Neural cell (in vitro differentiated cells): ENCODE data around the gene GPR143. TPM values are rescaled to one million over a fixed set of nuclear protein-coding genes. Genes with fewer than 3 reads are reported as not detected.

Experiments
- H2AFZ ChIP-seq: fragments of 200-600, 300-800 bp; sonication (generic), shearing (Covaris generic); 2 replicates; pipeline ENCODE4 v1.6.0; 2014; ENCODE audit warnings: low read depth, mild to moderate bottlenecking, antibody characterized with exemption, low read length, moderate library complexity
- H3F3A ChIP-seq: fragments of 200-600 bp; shearing (Covaris generic); 2 replicates; pipeline ENCODE4 v1.6.1; 2016; ENCODE audit warnings: mild to moderate bottlenecking, moderate library complexity, mixed read lengths, antibody characterized with exemption, low read length; ENCODE audit not compliant: insufficient read depth, poor library complexity, severe bottlenecking
- H3K27ac ChIP-seq: fragments of 200-600, 300-800 bp; sonication (generic), shearing (Covaris generic); 2 replicates; pipeline ENCODE4 v1.5.1; 2014; ENCODE audit warnings: mild to moderate bottlenecking, low read length, moderate library complexity
- H3K27me3 ChIP-seq: fragments of 300-800, 200-600 bp; sonication (generic), shearing (Covaris generic); 2 replicates; pipeline ENCODE4 v1.6.0; 2014; ENCODE audit warnings: mild to moderate bottlenecking, low read depth, low read length, moderate library complexity; ENCODE audit not compliant: insufficient read depth
- H3K36me3 ChIP-seq: fragments of 300-800, 200-600 bp; sonication (generic), shearing (Covaris generic); 2 replicates; pipeline ENCODE4 v1.5.1; 2014; ENCODE audit warnings: mild to moderate bottlenecking, antibody characterized with exemption, low read length, moderate library complexity; ENCODE audit not compliant: insufficient read depth
- H3K4me2 ChIP-seq: fragments of 300-800, 200-600 bp; sonication (generic), shearing (Covaris generic); 2 replicates; pipeline ENCODE4 v1.6.0; 2014; ENCODE audit warnings: mild to moderate bottlenecking, low read length
- H3K4me3 ChIP-seq: fragments of 300-800, 200-600 bp; sonication (generic), shearing (Covaris generic); 2 replicates; pipeline ENCODE4 v1.5.1; 2014; ENCODE audit warnings: mild to moderate bottlenecking, low read length, moderate library complexity
- H3K79me2 ChIP-seq: fragments of 200-600 bp; shearing (Covaris generic); replicated peaks from 2 replicates; pipeline ENCODE4 v1.6.0; 2014; ENCODE audit warnings: mild to moderate bottlenecking, low read length, moderate library complexity; ENCODE audit not compliant: insufficient read depth
- H3K9ac ChIP-seq: fragments of 300-800, 200-600 bp; sonication (generic), shearing (Covaris generic); 2 replicates; pipeline ENCODE4 v1.6.1; 2016; ENCODE audit warnings: mild to moderate bottlenecking, low read length, mixed read lengths
- H3K9me2 ChIP-seq: fragments of 200-600 bp; shearing (Covaris generic); 2 replicates; pipeline ENCODE4 v1.6.1; 2016; ENCODE audit warnings: mild to moderate bottlenecking, low read length, mixed read lengths; ENCODE audit not compliant: insufficient read depth
- H3K9me3 ChIP-seq: fragments of 200-600, 300-800 bp; sonication (generic), shearing (Covaris generic); 2 replicates; pipeline ENCODE4 v1.6.1; 2016; ENCODE audit warnings: mild to moderate bottlenecking, mixed run types, low read length, moderate library complexity, mixed read lengths
- H4K20me1 ChIP-seq: fragments of 200-600 bp; shearing (Covaris generic); 2 replicates; pipeline ENCODE4 v1.6.1; 2016; ENCODE audit warnings: mild to moderate bottlenecking, mixed run types; ENCODE audit not compliant: insufficient read depth
- EP300 ChIP-seq: fragments of 450-650 bp; conservative IDR thresholded peaks from 2 replicates; pipeline ENCODE4 v1.6.1; 2014; ENCODE audit warnings: antibody characterized with exemption, mild to moderate bottlenecking, moderate library complexity; ENCODE audit not compliant: poor library complexity, severe bottlenecking
- EZH2 ChIP-seq: fragments of 200-600, 300-800 bp; shearing (Covaris generic), sonication (generic); IDR thresholded peaks from 2 replicates; pipeline ENCODE4 v1.6.1; 2014; ENCODE audit warnings: antibody characterized with exemption, low read length, borderline replicate concordance, mild to moderate bottlenecking; ENCODE audit not compliant: insufficient read depth, poor library complexity, severe bottlenecking
- MXI1 ChIP-seq: fragments of 450-650 bp; conservative IDR thresholded peaks from 2 replicates; pipeline ENCODE4 v1.6.1; 2014; ENCODE audit warnings: antibody characterized with exemption, mild to moderate bottlenecking; ENCODE audit not compliant: poor library complexity, severe bottlenecking
- POLR2AphosphoS5 ChIP-seq: IDR thresholded peaks from 2 replicates; pipeline ENCODE4 v1.6.1; 2012
- RAD21 ChIP-seq: fragments of 450-650 bp; conservative IDR thresholded peaks from 2 replicates; pipeline ENCODE4 v1.6.1; 2014; ENCODE audit warnings: antibody characterized with exemption, mild to moderate bottlenecking, moderate library complexity
- SMC3 ChIP-seq: fragments of 450-650 bp; conservative IDR thresholded peaks from 2 replicates; pipeline ENCODE4 v1.6.1; 2014; ENCODE audit warnings: antibody characterized with exemption, mild to moderate bottlenecking, moderate library complexity; ENCODE audit not compliant: poor library complexity
- TAF1 ChIP-seq: IDR thresholded peaks from 2 replicates; pipeline ENCODE4 v1.6.1; 2012; ENCODE audit warnings: low read depth
- polyA plus RNA-seq: library from polyadenylated mRNA; depleted of rRNA; stranded (reverse); fragments of >200 nt; gene quantifications from 2 replicates; pipeline ENCODE4 v1.2.3, GENCODE V29; 2014
- TF ChIP-seq, protein P1 (sequence below): IDR thresholded peaks from 2 replicates; pipeline ENCODE4 v1.6.1; 2012; ENCODE audit warnings: borderline replicate concordance
- TF ChIP-seq, protein P2 (sequence below): fragments of 450-650 bp; IDR thresholded peaks from 2 replicates; pipeline ENCODE4 v1.5.1; 2014; ENCODE audit warnings: antibody characterized with exemption, mild to moderate bottlenecking, moderate library complexity; ENCODE audit not compliant: poor library complexity, severe bottlenecking

GPR143 gene
- polyA plus RNA-seq, 1 donor from 2014 or later: 5.5 TPM

DNA sequence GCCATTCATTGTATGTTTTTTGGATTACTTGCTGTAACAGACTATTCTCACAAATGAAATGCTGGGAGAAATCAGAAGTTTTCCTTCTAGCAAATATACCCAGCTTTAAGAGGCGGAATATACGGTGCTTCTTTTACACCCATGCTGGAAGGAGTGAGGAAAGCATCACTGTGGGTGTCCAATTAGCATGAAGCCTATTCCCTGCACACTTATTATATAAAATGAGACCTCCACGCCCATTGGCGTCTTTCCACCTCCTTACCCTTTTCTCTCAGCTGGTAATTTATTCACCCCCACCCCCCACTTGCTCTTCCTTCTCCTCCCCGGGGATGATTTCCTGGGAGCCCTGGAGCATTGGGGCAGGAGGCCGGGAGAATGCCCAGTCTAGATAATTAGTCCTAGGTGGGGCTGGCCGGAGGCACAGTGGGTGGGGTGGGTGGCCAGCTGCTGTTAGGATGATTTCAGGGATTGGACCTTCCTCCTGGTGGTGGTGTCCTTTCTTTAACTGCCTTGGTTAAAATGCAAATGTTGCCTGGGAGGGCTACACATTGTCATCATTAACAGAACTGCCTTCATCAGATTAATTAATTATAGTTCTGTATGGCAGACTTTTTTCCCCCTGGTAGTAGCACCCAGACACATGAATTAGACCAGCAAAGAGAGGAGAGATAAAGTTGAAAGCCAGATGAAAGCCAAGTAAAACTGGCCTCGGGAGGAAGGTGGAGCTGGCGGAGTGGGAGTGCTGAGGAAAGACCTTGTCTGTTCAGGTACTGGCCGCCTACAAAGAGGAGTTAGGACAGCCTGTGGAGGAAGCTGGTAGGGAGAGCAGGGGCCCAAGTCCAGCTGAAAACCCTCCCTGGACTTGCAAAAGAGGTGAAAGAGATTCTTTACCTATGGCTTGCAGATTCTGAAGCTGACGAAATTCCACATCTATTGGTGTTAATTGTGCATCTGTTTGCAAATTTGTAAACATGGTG is 32.0 kb upstream of the GPR143 start:
- no peak overlapping the region for H3K4me2 ChIP-seq
- no peak overlapping the region for H2AFZ ChIP-seq
- H3K4me3 ChIP-seq: no peak overlapping the region
- no peaks in the 10 kb centered on the region for H3K79me2 ChIP-seq
- no peaks in the 10 kb centered on the region for H3K9me2 ChIP-seq
- H3K9ac ChIP-seq: no peak overlapping the region
- no peak for TF ChIP-seq POLR2AphosphoS5
- no peak for TF ChIP-seq EZH2
- no peak for TF ChIP-seq MXI1
- TF ChIP-seq EP300: no peak
- no peak for TF ChIP-seq TAF1
- TF ChIP-seq, protein P1, sequence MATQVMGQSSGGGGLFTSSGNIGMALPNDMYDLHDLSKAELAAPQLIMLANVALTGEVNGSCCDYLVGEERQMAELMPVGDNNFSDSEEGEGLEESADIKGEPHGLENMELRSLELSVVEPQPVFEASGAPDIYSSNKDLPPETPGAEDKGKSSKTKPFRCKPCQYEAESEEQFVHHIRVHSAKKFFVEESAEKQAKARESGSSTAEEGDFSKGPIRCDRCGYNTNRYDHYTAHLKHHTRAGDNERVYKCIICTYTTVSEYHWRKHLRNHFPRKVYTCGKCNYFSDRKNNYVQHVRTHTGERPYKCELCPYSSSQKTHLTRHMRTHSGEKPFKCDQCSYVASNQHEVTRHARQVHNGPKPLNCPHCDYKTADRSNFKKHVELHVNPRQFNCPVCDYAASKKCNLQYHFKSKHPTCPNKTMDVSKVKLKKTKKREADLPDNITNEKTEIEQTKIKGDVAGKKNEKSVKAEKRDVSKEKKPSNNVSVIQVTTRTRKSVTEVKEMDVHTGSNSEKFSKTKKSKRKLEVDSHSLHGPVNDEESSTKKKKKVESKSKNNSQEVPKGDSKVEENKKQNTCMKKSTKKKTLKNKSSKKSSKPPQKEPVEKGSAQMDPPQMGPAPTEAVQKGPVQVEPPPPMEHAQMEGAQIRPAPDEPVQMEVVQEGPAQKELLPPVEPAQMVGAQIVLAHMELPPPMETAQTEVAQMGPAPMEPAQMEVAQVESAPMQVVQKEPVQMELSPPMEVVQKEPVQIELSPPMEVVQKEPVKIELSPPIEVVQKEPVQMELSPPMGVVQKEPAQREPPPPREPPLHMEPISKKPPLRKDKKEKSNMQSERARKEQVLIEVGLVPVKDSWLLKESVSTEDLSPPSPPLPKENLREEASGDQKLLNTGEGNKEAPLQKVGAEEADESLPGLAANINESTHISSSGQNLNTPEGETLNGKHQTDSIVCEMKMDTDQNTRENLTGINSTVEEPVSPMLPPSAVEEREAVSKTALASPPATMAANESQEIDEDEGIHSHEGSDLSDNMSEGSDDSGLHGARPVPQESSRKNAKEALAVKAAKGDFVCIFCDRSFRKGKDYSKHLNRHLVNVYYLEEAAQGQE: no peak
- no peak for TF ChIP-seq SMC3
- no peak for TF ChIP-seq RAD21
- TF ChIP-seq, protein P2, sequence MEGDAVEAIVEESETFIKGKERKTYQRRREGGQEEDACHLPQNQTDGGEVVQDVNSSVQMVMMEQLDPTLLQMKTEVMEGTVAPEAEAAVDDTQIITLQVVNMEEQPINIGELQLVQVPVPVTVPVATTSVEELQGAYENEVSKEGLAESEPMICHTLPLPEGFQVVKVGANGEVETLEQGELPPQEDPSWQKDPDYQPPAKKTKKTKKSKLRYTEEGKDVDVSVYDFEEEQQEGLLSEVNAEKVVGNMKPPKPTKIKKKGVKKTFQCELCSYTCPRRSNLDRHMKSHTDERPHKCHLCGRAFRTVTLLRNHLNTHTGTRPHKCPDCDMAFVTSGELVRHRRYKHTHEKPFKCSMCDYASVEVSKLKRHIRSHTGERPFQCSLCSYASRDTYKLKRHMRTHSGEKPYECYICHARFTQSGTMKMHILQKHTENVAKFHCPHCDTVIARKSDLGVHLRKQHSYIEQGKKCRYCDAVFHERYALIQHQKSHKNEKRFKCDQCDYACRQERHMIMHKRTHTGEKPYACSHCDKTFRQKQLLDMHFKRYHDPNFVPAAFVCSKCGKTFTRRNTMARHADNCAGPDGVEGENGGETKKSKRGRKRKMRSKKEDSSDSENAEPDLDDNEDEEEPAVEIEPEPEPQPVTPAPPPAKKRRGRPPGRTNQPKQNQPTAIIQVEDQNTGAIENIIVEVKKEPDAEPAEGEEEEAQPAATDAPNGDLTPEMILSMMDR: no peak
- H3K27ac ChIP-seq: no peak overlapping the region
- H3K9me3 ChIP-seq: no peaks in the 10 kb centered on the region
- no peaks in the 10 kb centered on the region for H3F3A ChIP-seq
- H3K27me3 ChIP-seq: no peaks in the 10 kb centered on the region
- no peaks in the 10 kb centered on the region for H3K36me3 ChIP-seq
- H4K20me1 ChIP-seq: no peaks in the 10 kb centered on the region

DNA sequence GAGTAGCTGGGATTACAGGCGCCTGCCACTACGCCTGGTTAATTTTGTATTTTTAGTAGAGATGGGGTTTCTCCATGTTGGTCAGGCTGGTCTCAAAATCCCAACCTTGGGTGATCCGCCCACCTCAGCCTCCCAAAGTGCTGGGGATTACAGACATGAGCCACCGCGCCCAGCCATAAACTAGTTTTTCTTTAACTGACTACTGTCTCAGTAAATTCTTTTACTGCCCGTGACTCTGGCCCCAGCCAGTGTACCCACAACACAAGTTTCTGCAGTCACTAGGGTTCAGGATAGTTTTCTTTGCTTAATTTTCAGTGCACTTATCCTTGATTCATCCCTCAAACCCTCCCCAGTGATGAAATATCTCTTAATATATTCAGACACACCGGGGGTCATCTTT is 28.8 kb upstream of the GPR143 start:
- Histone ChIP-seq H3K9me2 (no peaks in the 10 kb centered on the region), H3K79me2 (no peaks in the 10 kb centered on the region)
- no peak for TF ChIP-seq RAD21
- TF ChIP-seq SMC3: no peak
- TF ChIP-seq, protein P1: no peak
- TF ChIP-seq EZH2: no peak
- TF ChIP-seq TAF1: no peak
- TF ChIP-seq POLR2AphosphoS5: no peak
- no peak for TF ChIP-seq EP300

More for the DNA sequence above, 28.8 kb upstream of the GPR143 start:
- Histone ChIP-seq H4K20me1 (no peaks in the 10 kb centered on the region), H3K27me3 (no peaks in the 10 kb centered on the region), H3K36me3 (no peaks in the 10 kb centered on the region), H3K9me3 (no peaks in the 10 kb centered on the region), H2AFZ (no peak overlapping the region), H3K4me3 (no peak overlapping the region), H3K27ac (no peak overlapping the region), H3K9ac (no peak overlapping the region), H3F3A (no peaks in the 10 kb centered on the region), H3K4me2 (no peak overlapping the region)
